Erythroblast (primary cell): ENCODE data around the gene PDGFC.
"Not testable (repeated sequence)": the region's sequence is repeated elsewhere in the genome, so short reads cannot be mapped to it uniquely, and the experiment has no call there.

Experiments
- DNase-seq, 2 experiments: peaks; one replicate each; lab custom pipeline; 2025; lab: John Stamatoyannopoulos, UW
- GATA1 ChIP-seq: IDR thresholded peaks from 2 replicates; pipeline ENCODE4 v1.6.1; 2011; ENCODE audit warnings: low read depth, mild to moderate bottlenecking, control low read depth, low read length, moderate library complexity
- POLR2A ChIP-seq: IDR thresholded peaks from 2 replicates; pipeline ENCODE4 v1.6.1; 2011; ENCODE audit warnings: mild to moderate bottlenecking, low read length

The PDGFC gene

GRCh38 chr4:156952078-156952759 lies 19.4 kb downstream of the PDGFC start:
- TF ChIP-seq POLR2A (no peak), GATA1 (no peak)
- DNase-seq: no peak

DNA sequence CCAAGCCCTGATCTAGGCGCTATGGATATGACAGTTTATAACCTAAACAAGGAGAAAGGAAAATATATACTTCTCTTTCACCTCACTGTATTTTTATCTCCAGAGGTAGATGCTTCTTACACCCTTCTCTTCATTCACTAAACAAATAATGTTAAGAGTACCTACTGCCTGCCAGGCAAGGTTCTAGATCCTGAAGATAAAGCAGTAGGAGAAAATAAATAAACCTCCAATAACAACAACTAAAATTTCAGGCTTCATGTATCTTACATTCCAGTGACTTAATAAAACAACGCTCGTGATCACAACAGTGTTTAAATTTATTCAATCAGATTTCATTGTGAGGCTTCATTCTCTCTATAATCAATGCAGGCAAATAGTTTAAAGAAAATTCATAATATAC lies 20.7 kb downstream of the PDGFC start:
- no peak for DNase-seq
- TF ChIP-seq POLR2A: no peak

GRCh38 chr4:156950090-156950489 lies 21.5 kb downstream of the PDGFC start:
- DNase-seq: no peak
- no peak for TF ChIP-seq GATA1
- no peak for TF ChIP-seq POLR2A

DNA sequence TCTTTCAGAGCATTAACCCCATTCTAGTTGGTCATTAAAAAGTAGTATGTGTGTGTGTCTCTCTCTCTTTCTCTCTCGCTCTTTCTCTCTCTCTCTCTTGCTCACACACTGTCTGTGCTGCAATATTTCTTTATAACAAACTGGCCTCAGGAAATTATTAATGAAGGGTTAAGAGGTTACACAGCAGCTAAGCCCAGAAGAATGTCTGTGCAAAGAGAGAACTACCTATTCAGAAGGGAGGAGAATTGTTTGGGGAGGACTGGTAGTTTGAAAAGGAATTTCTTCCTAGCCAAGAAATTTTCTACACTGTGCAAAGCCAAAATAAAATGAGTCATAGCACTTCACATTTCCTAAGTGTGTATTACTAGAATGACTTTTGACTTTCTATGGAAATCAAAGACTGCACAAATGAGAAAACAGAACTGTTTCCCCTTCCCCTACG lies 22.2 kb downstream of the PDGFC start:
- peak in 1 of 2 experiments; percentile 59 for DNase-seq
- TF ChIP-seq POLR2A: no peak
- no peak for TF ChIP-seq GATA1

GRCh38 chr4:156948738-156949137 lies 22.9 kb downstream of the PDGFC start:
- no peak for TF ChIP-seq POLR2A
- peak in 1 of 2 experiments; percentile 24 for DNase-seq

- TF ChIP-seq POLR2A (no peak), GATA1 (no peak)
Measured at GRCh38 chr4:156948133-156948532, 23.5 kb downstream of the PDGFC start.

GRCh38 chr4:156946516-156947424 lies 24.8 kb downstream of the PDGFC start:
- peak; percentile 74 to 89 for DNase-seq
- TF ChIP-seq GATA1: no peak
- no peak for TF ChIP-seq POLR2A

More at GRCh38 chr4:156948133-156948532, 23.5 kb downstream of the PDGFC start:
- DNase-seq: no peak

DNA sequence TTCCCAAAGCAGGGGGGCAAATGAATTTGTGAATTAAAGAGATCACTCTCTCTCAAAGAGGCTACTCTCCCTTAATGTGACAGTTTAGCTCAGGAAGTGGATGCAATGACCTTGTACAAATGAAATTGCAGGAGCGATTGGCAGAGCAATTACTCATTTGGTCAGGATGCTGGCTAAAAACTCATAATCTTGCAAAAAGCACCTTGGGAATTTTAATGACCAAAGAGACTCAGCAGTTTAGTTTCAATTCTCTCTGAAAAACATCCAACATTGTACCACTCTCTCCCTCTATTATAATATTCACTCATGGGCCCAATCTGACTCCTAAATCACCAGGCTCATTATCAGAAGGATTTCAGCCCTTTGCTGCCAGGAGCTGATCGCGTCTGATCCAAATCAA lies 26.1 kb downstream of the PDGFC start:
- TF ChIP-seq GATA1: no peak
- TF ChIP-seq POLR2A: no peak
- peak; percentile 18 to 59 for DNase-seq

DNA sequence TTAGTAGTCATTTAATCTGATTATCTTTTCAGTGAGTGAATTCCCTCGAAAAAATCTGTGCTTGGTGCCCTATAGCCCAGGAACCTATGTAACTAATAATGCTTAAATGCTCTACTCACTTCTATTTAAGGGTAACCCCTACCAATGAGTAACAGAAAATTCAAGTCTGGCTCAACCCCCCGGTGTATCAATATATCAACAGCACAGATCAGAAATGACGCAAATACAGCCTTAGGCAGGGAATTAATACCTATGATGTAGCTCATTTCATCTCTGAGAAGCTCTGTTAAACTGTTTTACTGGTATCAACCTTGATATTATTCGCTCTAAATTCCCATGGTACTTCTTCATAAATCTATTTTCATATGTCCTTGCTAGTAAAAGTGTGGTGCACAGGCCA lies 28.6 kb downstream of the PDGFC start:
- no peak for DNase-seq
- no peak for TF ChIP-seq POLR2A
- TF ChIP-seq GATA1: no peak

DNA sequence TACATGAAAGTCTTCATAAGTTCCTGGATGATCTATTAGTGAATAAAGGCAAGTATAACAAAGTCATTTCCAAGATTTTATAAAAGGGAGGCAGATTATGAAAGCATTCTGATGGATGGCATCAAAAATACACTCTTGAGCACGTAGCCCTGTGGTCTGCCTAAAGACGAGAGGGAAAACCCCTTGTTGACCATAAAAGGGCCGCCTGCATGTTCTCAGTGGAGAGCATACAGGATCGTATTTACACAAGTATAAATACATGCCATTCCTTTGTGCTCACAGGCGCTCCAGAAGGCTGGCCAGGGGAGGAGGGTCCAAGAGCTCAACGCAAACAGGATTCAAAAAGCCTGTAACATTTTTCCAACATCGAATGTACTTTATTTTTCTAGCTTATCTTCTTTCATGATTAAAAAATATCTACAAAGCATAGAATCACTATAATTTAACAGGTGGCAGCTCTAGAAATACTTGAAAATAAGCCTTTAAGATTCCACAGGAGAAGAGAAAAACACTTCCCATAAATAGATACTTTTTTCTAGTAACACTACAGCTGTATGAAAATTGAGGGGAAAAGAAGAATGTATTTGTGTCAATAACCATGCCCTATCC lies 29.6 kb downstream of the PDGFC start:
- DNase-seq: no peak
- no peak for TF ChIP-seq POLR2A
- TF ChIP-seq GATA1: no peak

- DNase-seq: no peak
- TF ChIP-seq POLR2A: no peak
- TF ChIP-seq GATA1: no peak
Measured at GRCh38 chr4:156939801-156940200, 31.8 kb downstream of the PDGFC start.

GRCh38 chr4:156939139-156939538 lies 32.5 kb downstream of the PDGFC start:
- no peak for TF ChIP-seq POLR2A
- TF ChIP-seq GATA1: no peak
- no peak for DNase-seq

DNA sequence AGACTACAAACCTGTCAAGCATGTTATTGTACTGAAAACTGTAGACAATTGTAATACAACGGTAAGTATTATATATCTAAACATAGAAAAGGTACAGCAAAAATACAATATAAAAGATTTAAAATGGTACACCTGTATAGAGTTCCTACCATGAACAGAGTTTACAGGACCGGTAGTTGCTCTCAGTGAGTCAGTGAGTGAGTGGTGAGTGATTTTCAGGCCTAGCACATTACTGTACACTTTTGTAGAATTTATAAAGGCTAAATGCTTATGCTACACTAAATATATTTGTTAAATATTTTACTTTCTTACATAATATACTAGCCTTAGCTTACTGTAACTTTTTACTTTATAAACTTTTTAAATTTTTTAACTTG lies 37.4 kb downstream of the PDGFC start:
- no peak for TF ChIP-seq GATA1
- no peak for TF ChIP-seq POLR2A

DNA sequence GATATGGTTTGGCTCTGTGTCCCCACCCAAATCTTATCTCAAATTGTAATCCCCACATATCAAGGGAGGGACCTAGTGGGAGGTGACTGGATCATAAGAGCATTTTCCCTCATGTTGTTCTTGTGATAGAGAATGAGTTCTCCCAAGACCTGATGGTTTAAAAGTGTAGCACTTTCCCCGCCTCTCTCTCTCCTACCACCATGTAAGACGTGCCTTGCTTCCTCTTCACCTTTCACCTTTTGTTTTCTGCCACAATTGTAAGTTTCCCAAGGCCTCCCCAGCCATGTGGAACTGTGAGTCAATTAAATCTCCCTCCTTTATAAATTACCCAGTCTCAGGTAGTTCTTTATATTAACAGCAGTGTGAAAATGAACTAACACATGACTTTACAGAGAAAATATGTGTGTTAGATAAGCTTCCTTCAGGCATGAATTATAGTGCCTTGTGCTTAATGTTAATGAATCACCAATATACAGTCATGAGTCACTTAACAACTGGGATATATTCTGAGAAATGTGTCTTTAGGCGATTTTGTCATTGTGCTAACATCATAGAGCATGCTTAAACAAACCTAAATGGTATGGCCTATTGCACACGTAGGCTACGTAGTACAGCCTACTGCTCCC lies 37.9 kb downstream of the PDGFC start:
- peak; percentile 23 to 26 for DNase-seq
- no peak for TF ChIP-seq GATA1
- TF ChIP-seq POLR2A: no peak

More for the DNA sequence above, 37.4 kb downstream of the PDGFC start:
- DNase-seq: no peak

GRCh38 chr4:156932360-156932759 lies 39.2 kb downstream of the PDGFC start:
- DNase-seq: not testable (repeated sequence)
